ENCODE results near the gene CANT1. TPM values are rescaled to one million over a fixed set of nuclear protein-coding genes. Genes with fewer than 3 reads are reported as not detected.

CANT1 gene
- total and polyA plus RNA-seq, 9 donors: 18.6 to 48.8 (median 33.8) TPM

DNA sequence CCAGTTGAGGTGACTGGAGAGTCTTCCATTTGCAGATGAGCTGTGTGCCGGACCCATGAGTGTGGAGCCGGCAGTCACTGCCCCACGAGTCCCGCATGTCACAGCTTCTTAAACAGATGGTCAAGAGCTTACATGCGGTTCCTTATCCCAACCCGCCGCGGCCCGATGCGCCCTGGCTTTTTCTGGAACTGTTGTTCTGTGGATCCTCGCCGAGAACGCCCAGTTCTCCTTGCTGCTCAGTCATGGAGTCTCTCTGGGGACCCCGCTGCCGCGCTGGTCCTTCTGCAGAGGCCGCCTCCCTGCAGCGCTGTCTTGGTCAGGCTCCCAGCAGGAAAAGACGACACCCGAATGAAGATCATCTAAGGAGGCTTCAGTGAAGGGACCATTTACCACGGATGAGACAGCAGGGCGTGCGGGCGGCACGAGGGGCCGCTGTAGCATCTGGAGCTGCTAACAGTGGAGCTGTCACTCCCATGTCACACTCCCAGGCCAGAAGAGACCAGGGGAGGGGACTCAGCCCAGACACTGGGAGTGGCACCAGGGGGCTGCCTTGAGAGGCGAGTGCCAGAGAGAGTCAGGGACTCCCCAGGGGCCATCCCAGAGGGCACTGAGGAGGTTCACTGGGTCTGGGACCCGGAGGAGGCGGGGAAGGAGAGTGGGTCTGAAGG is 19.1 kb downstream of the CANT1 start:
- H3K27ac ChIP-seq: no peak overlapping the region
- intact Hi-C loops (cut with DNase I): loop anchor here in 2 of 4 donors (10.0 kb wide), 1 partner anchor 404 kb away; no protein-coding TSS in a partner anchor
- peaks cover 8% of the 10 kb centered on the region for H3K4me1 ChIP-seq (ENCODE audit: insufficient read depth)
- DNase-seq: peak in 1 of 5 donors; percentile 39
- 92 to 95% (median 93%) methylated on average over 29 of the region's 29 CpGs for WGBS, 3 donors
- no peak overlapping the region for H3K4me3 ChIP-seq
- no peaks in the 10 kb centered on the region for H3K27me3 ChIP-seq
- TF ChIP-seq POLR2A (IDR thresholded peaks at IDR 0.05) (no peak), EP300 (IDR thresholded peaks at IDR 0.05) (no peak)
- TF ChIP-seq, protein P1, sequence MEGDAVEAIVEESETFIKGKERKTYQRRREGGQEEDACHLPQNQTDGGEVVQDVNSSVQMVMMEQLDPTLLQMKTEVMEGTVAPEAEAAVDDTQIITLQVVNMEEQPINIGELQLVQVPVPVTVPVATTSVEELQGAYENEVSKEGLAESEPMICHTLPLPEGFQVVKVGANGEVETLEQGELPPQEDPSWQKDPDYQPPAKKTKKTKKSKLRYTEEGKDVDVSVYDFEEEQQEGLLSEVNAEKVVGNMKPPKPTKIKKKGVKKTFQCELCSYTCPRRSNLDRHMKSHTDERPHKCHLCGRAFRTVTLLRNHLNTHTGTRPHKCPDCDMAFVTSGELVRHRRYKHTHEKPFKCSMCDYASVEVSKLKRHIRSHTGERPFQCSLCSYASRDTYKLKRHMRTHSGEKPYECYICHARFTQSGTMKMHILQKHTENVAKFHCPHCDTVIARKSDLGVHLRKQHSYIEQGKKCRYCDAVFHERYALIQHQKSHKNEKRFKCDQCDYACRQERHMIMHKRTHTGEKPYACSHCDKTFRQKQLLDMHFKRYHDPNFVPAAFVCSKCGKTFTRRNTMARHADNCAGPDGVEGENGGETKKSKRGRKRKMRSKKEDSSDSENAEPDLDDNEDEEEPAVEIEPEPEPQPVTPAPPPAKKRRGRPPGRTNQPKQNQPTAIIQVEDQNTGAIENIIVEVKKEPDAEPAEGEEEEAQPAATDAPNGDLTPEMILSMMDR (IDR thresholded peaks at IDR 0.05): no peak
- no peaks in the 10 kb centered on the region for H3K36me3 ChIP-seq
- H3K9me3 ChIP-seq: no peaks in the 10 kb centered on the region

- WGBS, 3 donors: 12 to 26% (median 23%) methylated on average over 6 of the region's 6 CpGs
- intact Hi-C loops (cut with DNase I): no loop called here
- TF ChIP-seq, protein P1 (IDR thresholded peaks at IDR 0.05): no peak
- TF ChIP-seq EP300 (IDR thresholded peaks at IDR 0.05) (no peak), POLR2A (IDR thresholded peaks at IDR 0.05) (no peak)
- no peaks in the 10 kb centered on the region for H3K27me3 ChIP-seq
- DNase-seq: no peak
- H3K4me1 ChIP-seq (ENCODE audit: insufficient read depth): peaks cover 8% of the 10 kb centered on the region
- H3K4me3 ChIP-seq: no peak overlapping the region
- H3K9me3 ChIP-seq: no peaks in the 10 kb centered on the region
- H3K36me3 ChIP-seq: no peaks in the 10 kb centered on the region
- H3K27ac ChIP-seq: no peak overlapping the region
These were observed 21.4 kb downstream of the CANT1 start for GRCh38 chr17:78988152-78988551.

DNA sequence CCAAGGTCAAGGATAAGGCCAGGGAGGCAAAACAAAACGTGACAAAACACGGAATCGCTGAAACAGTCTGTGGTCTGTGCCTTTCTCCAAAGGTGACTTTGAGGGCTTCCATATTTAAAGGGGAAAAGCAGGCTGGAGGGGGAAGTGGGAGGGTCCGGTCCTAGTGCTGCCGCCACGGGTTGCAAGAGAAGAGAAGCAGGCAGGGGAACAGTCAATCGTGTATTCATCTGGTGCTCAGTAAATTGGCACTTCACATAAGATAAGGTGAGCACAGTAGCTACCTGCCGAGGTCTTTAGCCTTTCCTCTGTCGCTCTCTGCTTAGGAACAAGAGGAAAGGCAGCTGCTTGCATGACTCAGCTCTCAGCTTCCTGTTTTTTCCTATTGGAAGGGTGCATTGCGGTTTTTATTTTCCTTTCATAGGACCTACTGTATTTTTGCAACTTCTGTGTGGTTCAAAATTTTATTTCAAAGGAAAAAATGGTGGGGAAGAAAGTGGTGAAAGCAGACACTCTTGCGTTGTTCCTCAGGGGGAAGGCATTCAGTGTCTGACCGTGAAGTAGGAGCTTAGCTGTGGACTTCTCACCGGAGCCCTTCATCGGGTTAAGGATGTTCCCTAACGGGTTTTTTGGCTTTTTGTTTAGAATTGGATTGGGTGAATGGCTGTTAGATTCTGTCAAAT is 22.8 kb downstream of the CANT1 start:
- H3K27ac ChIP-seq: peak overlapping the region; percentile 24 to 51
- TF ChIP-seq, protein P1 (IDR thresholded peaks at IDR 0.05): no peak
- TF ChIP-seq EP300 (IDR thresholded peaks at IDR 0.05) (no peak), POLR2A (IDR thresholded peaks at IDR 0.05) (no peak)
- no peaks in the 10 kb centered on the region for H3K9me3 ChIP-seq
- no peaks in the 10 kb centered on the region for H3K27me3 ChIP-seq
- DNase-seq: peak in 1 of 5 donors; percentile 39
- peak overlapping the region; percentile 27 for H3K4me3 ChIP-seq
- intact Hi-C loops (cut with DNase I): no loop called here
- WGBS, 3 donors: 1 to 3% (median 2%) methylated on average over 15 of the region's 15 CpGs
- H3K36me3 ChIP-seq: no peaks in the 10 kb centered on the region
- peaks cover 8% of the 10 kb centered on the region for H3K4me1 ChIP-seq (ENCODE audit: insufficient read depth)

DNA sequence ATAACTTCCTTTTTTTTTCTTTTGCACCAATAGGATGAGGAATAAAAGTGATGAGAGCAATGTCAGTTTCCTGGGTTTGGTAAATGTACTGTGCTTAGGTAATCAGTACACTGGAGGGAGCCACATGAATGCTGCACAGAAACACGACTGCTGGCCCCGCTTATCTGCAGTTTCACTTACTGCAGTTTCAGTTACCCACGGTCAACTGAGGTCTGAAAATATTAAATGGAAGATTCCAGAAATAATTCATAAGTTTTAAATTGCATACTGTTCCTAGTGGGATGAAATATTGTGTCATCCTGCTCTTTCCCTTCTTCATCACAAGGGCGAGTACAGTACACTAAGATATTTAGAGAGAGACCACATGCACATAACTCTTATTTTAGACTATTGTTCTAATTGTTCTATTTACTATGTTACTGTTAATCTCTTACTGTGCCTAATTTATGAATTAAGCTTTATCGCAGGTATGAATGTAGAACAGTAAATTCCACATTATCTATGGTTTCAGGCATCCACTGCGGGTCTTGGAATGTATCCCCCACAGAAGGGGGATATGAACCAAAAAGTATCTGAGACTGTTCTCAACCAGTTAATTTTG is 23.4 kb downstream of the CANT1 start:
- intact Hi-C loops (cut with DNase I): no loop called here
- 3 to 4% (median 3%) methylated on average over 6 of the region's 6 CpGs for WGBS, 3 donors
- Histone ChIP-seq H3K27ac (peak overlapping the region; percentile 24 to 51), H3K4me1 (ENCODE audit: insufficient read depth) (peaks cover 8% of the 10 kb centered on the region), H3K4me3 (peak overlapping the region; percentile 27), H3K27me3 (no peaks in the 10 kb centered on the region), H3K9me3 (no peaks in the 10 kb centered on the region), H3K36me3 (no peaks in the 10 kb centered on the region)
- DNase-seq: peak in 1 of 5 donors; percentile 25
- no peak for TF ChIP-seq POLR2A (IDR thresholded peaks at IDR 0.05)
- TF ChIP-seq, protein P1 (IDR thresholded peaks at IDR 0.05): peak in 2 of 3 donors; percentile 39 to 40

Data from ovary (tissue), 9 donors.